ENCODE data around the gene CERS1. TPM values are rescaled to one million over a fixed set of nuclear protein-coding genes. Genes with fewer than 3 reads are reported as not detected.

CERS1 gene
- total RNA-seq, 4 donors from 2014 or later: 0.39 to 0.57 TPM; not detected in 2

GRCh38 chr19:18857223-18857622 is 38.7 kb downstream of the CERS1 start:
- H3K4me3 ChIP-seq (ENCODE audit: low read depth, poor library complexity, severe bottlenecking): no peak overlapping the region
- TF ChIP-seq POLR2A (IDR thresholded peaks at IDR 0.05): no peak
- TF ChIP-seq CTCF (IDR thresholded peaks at IDR 0.05): no peak
- no peak for DNase-seq (ENCODE audit: low spot score in 2 of 2)
- WGBS, 2 donors: 88 to 96% methylated on average over 13 of the region's 13 CpGs
- intact Hi-C loops (cut with DNase I; ENCODE audit: low total_unique reads): no loop called here

- intact Hi-C loops (cut with DNase I; ENCODE audit: low total_unique reads): no loop called here
- H3K4me3 ChIP-seq (ENCODE audit: low read depth, poor library complexity, severe bottlenecking): no peak overlapping the region
- WGBS, 2 donors: 83 to 84% methylated on average over 22 of the region's 22 CpGs
- no peak for TF ChIP-seq CTCF (IDR thresholded peaks at IDR 0.05)
- no peak for TF ChIP-seq POLR2A (IDR thresholded peaks at IDR 0.05)
- no peak for DNase-seq (ENCODE audit: low spot score in 2 of 2)
Measured at GRCh38 chr19:18856385-18857126, 39.4 kb downstream of the CERS1 start.

- DNase-seq (ENCODE audit: low spot score in 2 of 2): no peak
- no peak overlapping the region for H3K4me3 ChIP-seq (ENCODE audit: low read depth, poor library complexity, severe bottlenecking)
- intact Hi-C loops (cut with DNase I; ENCODE audit: low total_unique reads): no loop called here
- 92 to 93% methylated on average over 21 to 27 of the region's 27 CpGs for WGBS, 2 donors
- TF ChIP-seq CTCF (IDR thresholded peaks at IDR 0.05) (no peak), POLR2A (IDR thresholded peaks at IDR 0.05) (no peak)
Measured at GRCh38 chr19:18855647-18856384, 40.1 kb downstream of the CERS1 start.

GRCh38 chr19:18854982-18855381 is 41.0 kb downstream of the CERS1 start:
- intact Hi-C loops (cut with DNase I; ENCODE audit: low total_unique reads): no loop called here
- H3K4me3 ChIP-seq (ENCODE audit: low read depth, poor library complexity, severe bottlenecking): no peak overlapping the region
- 93 to 98% methylated on average over 33 of the region's 33 CpGs for WGBS, 2 donors
- TF ChIP-seq POLR2A (IDR thresholded peaks at IDR 0.05): no peak
- TF ChIP-seq CTCF (IDR thresholded peaks at IDR 0.05): no peak
- no peak for DNase-seq (ENCODE audit: low spot score in 2 of 2)

GRCh38 chr19:18853755-18854427 is 42.1 kb downstream of the CERS1 start:
- intact Hi-C loops (cut with DNase I; ENCODE audit: low total_unique reads): no loop called here
- WGBS, 2 donors: 89 to 91% methylated on average over 16 to 17 of the region's 17 CpGs
- no peak for DNase-seq (ENCODE audit: low spot score in 2 of 2)
- no peak overlapping the region for H3K4me3 ChIP-seq (ENCODE audit: low read depth, poor library complexity, severe bottlenecking)
- TF ChIP-seq CTCF (IDR thresholded peaks at IDR 0.05) (no peak), POLR2A (IDR thresholded peaks at IDR 0.05) (no peak)
